HepG2 (cell line): ENCODE measurements around the gene TSSK1B. TPM values are rescaled to one million over a fixed set of nuclear protein-coding genes. Genes with fewer than 3 reads are reported as not detected.

Experiments
- FOXO4 ChIP-seq: sonication (generic); formaldehyde crosslinking; conservative IDR thresholded peaks from 2 replicates; pipeline ENCODE4 v1.8.1; 2023; ENCODE audit warnings: missing genetic modification reagents
- HCFC1 ChIP-seq: fragments of 150-350 bp; IDR thresholded peaks from 2 replicates; pipeline ENCODE4 v1.6.1; 2014; ENCODE audit warnings: low read depth, low read length
- SAFB2 ChIP-seq: sonication (generic); formaldehyde crosslinking; IDR thresholded peaks from 2 replicates; pipeline ENCODE4 v1.5.1; 2020; ENCODE audit warnings: missing genetic modification reagents, low read depth, mild to moderate bottlenecking, borderline replicate concordance
- SNAPC5 ChIP-seq: sonication (generic); formaldehyde crosslinking; IDR thresholded peaks from 2 replicates; pipeline ENCODE4 v1.8.1; 2023; ENCODE audit warnings: mild to moderate bottlenecking, missing genetic modification reagents, borderline replicate concordance
- SRSF9 ChIP-seq: fragments of 200-400 bp; formaldehyde crosslinking; IDR thresholded peaks from 2 replicates; pipeline ENCODE4 v1.6.1; 2018; ENCODE audit warnings: borderline replicate concordance, mild to moderate bottlenecking, low read depth, low read length; ENCODE audit not compliant: insufficient read depth, poor library complexity, severe bottlenecking
- ZBTB8A ChIP-seq: sonication (generic); formaldehyde crosslinking; IDR thresholded peaks from 2 replicates; pipeline ENCODE4 v1.4.0; 2020; ENCODE audit warnings: mild to moderate bottlenecking, low read depth, missing genetic modification reagents, borderline replicate concordance
- ZNF207 ChIP-seq: fragments of 450-650 bp; IDR thresholded peaks from 2 replicates; pipeline ENCODE4 v1.6.1; 2016; ENCODE audit warnings: antibody characterized with exemption, borderline replicate concordance
- ZNF318 ChIP-seq: sonication (generic); formaldehyde crosslinking; IDR thresholded peaks from 2 replicates; pipeline ENCODE4 v1.4.0; 2020; ENCODE audit warnings: mild to moderate bottlenecking, missing genetic modification reagents
- polyA plus RNA-seq, 8 experiments: library from polyadenylated mRNA; depleted of rRNA in 3 of 8; stranded (reverse) in 7 of 8; unstranded in 1 of 8; fragments of >200 nt; fragmentation: Illumina TruSeq in 4 of 8; extraction: Trizol in 4 of 8; gene quantifications; 2 replicates each; pipeline versions ENCODE4 v1.2.1 to v1.2.3, GENCODE V29; 2011 to 2016; ENCODE audit warnings: low read depth in 4 of 8, missing spikeins in 1 of 8, mixed read lengths in 1 of 8; ENCODE audit not compliant: insufficient read depth in 1 of 8
- total RNA-seq, 5 experiments: library from RNA; depleted of rRNA; stranded (reverse); fragments of >200 nt; fragmentation: Illumina TruSeq; extraction: Trizol; gene quantifications; 2 replicates each; pipeline ENCODE4 v1.2.3, GENCODE V29; 2016; ENCODE audit warnings: low read depth in 1 of 5

TSSK1B gene
- total and polyA plus RNA-seq, 2 of the 13 experiments (the other 11 are each of a cell fraction or from before 2014, with no cell fraction given), result not detected

GRCh38 chr5:113448252-113448651 lies 13.5 kb upstream of the TSSK1B start (continued):
- no peak for TF ChIP-seq SNAPC5
- no peak for TF ChIP-seq ZBTB8A (CRISPR knock-in tag)
- no peak for TF ChIP-seq SRSF9
- TF ChIP-seq ZNF318 (CRISPR knock-in tag), result no peak
- TF ChIP-seq ZNF207, result no peak
- no peak for TF ChIP-seq SAFB2
- TF ChIP-seq HCFC1, result no peak
- TF ChIP-seq FOXO4 (CRISPR knock-in tag), result no peak
